HEK293T (cell line): ENCODE measurements around the gene ARID1B.

Experiments used
- ARNT ChIP-seq: fragments of 450-650 bp; IDR thresholded peaks from 2 replicates; pipeline ENCODE4 v1.6.1; 2017; ENCODE audit warnings: mild to moderate bottlenecking
- HDGF ChIP-seq: fragments of 450-650 bp; IDR thresholded peaks from 2 replicates; pipeline ENCODE4 v1.6.1; 2017; ENCODE audit warnings: antibody characterized with exemption, borderline replicate concordance
- L3MBTL2 ChIP-seq: fragments of 450-650 bp; conservative IDR thresholded peaks from 2 replicates; pipeline ENCODE4 v1.6.1; 2016; ENCODE audit warnings: mild to moderate bottlenecking
- NFRKB ChIP-seq: fragments of 450-650 bp; IDR thresholded peaks from 2 replicates; pipeline ENCODE4 v1.6.1; 2016; ENCODE audit warnings: mild to moderate bottlenecking, moderate library complexity

DNA sequence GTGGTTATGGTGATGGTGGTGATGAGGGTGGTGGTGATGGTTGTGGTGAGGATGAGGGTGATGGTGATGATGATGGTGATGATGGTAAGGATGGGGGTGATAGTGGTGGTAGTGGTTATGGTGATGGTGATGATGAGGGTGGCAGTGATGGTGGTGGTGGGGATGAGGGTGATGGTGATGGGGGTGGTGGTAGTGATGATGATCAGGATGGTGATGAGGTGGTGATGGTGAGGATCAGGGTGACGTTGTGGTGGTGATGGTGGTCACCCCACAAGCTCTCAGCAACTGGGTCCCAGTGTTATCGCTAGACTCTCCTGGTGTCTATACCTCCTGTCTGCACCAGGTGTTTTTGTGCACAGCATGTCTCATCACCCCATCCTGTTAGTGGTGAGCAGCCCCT lies 461.2 kb downstream of the ARID1B start:
- TF ChIP-seq L3MBTL2: no peak
- TF ChIP-seq HDGF: no peak
- no peak for TF ChIP-seq NFRKB
- TF ChIP-seq ARNT: no peak
